Cardiac fibroblast (primary cell): ENCODE data around the gene RCOR3.

Source experiments
- DNase-seq, 2 donors: peaks; one replicate each; pipeline versions ENCODE4 v3.0.0 to v3.0.0-alpha.2; 2010; ENCODE audit warnings: low read depth in 2 of 2
- H3K4me3 ChIP-seq, 2 donors: replicated peaks in 1 of 2; 1 replicate in 1 of 2; 2 replicates in 1 of 2; pipeline ENCODE4 v1.5.1; 2011; ENCODE audit warnings: low read depth in 2 of 2, low read length in 2 of 2, mild to moderate bottlenecking in 2 of 2, moderate library complexity in 1 of 2
- TF ChIP-seq, protein P1 (sequence below): IDR thresholded peaks from one replicate; pipeline ENCODE4 v1.5.1; 2011; ENCODE audit warnings: low read depth, mild to moderate bottlenecking, low read length, inconsistent platforms

The RCOR3 gene

DNA sequence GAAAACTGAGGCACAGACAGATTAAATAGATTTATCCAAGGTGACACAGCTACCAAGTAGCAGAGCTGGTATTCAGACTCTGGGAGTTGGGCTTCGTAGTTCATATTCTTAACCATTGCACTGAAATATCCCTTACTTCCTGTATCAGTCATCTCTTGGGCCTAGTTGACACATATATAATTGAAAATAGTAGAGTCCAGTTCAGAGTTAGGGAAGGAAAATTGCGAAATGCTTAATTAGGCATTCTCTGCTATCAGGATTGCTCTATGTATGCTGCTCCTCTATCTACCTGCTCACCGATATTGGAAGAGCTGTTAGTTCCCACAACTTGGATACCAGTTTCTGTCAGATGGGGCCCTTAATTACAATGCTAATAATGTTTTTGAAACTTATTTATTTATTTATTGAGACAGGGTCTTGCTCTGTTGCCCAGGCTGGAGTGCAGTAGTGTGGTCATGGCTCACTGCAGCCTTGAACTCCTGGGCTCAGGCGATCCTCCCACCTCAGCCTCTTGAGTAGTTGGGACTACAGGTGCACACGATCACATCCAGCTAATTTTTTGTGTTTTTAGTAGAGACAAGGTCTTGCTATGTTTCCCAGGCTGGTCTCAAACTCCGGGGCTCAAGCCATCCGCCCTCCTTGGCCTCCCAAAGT is 8.2 kb downstream of the RCOR3 start:
- DNase-seq = no peak
- no peak overlapping the region for H3K4me3 ChIP-seq
- TF ChIP-seq, protein P1, sequence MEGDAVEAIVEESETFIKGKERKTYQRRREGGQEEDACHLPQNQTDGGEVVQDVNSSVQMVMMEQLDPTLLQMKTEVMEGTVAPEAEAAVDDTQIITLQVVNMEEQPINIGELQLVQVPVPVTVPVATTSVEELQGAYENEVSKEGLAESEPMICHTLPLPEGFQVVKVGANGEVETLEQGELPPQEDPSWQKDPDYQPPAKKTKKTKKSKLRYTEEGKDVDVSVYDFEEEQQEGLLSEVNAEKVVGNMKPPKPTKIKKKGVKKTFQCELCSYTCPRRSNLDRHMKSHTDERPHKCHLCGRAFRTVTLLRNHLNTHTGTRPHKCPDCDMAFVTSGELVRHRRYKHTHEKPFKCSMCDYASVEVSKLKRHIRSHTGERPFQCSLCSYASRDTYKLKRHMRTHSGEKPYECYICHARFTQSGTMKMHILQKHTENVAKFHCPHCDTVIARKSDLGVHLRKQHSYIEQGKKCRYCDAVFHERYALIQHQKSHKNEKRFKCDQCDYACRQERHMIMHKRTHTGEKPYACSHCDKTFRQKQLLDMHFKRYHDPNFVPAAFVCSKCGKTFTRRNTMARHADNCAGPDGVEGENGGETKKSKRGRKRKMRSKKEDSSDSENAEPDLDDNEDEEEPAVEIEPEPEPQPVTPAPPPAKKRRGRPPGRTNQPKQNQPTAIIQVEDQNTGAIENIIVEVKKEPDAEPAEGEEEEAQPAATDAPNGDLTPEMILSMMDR = no peak

DNA sequence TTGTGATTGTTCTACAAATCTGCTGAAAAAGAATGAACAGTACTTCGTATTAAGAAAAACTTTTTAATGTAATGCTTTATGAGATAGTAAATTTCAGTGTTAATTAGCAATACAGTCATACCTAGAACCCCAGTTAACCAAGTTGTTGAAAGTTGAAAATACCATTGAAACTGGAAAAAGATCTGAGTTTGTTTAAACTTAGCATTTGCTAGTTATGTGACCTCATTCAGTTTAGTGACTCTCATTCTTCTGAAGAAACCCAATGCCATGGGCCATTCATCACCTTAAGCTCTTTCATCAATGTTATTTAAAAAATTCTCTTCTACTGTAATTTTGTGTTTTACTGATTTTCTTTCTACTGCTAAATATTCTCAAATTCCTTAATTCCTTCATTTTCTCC is 20.2 kb downstream of the RCOR3 start:
- no peak overlapping the region for H3K4me3 ChIP-seq
- no peak for DNase-seq
- TF ChIP-seq, protein P1 = no peak

DNA sequence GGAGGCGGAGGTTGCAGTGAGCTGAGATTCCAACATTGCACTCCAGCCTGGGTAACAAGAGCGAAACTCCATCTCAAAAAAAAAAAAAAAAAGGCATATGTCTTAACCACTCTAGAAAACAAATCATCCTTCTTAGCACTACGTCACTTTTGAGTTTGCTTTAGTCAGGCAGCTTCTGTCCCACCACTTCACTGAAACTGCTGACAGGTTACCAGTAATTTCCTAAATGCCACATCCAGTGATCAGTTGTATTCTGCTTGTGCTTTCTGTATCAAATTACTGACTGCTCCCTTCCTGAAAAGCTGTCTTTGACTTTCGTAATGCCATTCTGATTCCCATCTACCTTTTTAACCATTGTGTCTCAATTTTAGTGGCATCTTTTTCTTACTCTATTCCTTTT is 21.7 kb downstream of the RCOR3 start:
- no peak overlapping the region for H3K4me3 ChIP-seq
- TF ChIP-seq, protein P1 = no peak
- DNase-seq = no peak

DNA sequence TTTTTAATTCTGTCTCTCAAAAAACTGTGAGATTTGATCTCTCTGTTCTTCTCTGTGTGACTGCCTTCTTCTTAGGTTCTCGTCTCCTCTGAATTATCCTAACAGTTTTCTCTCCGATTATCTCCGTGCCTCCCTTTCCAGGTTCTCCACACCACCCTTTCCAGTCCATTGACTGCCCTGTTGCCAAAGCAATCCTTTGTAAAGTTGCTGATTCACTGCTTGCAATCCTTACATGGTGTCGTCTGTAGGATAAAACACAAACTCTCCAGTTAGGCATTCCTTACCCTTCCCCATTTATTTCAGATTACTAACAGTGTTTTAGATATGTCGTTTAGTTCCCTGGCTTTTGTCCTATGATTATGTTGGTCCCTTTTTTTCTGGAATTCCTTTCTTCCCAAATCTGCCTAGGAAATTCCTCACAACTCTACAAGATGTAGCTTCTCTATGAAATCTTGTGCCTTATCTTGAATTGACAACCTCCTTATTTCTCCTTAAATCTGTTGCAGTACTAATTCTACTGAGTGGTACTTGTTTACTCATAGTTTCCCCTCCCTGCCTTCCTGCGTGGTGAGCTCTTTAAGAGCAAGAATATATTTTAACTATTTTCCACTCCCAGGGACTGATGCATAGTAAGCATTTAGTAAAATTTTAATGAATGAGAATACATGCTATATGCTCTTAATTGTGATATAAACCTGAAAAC is 22.3 kb downstream of the RCOR3 start:
- peak; percentile 25 to 44 for DNase-seq
- TF ChIP-seq, protein P1 = no peak
- H3K4me3 ChIP-seq = no peak overlapping the region

DNA sequence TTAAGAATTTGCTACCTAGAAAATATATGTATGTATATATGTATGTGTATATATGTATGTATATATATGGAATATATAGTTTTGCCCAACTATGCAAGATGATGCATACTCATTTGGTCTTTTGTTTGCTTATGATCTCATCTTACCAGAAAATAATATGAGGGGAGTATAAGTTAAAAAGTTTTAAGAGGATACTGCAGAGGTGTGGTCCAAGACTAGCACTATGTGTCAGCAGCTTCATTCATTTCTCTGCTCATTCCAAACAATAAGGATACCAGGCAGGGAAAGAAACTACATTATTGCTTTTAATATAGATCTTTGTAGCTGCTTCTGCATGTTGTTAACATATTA is 22.8 kb downstream of the RCOR3 start:
- DNase-seq = no peak
- TF ChIP-seq, protein P1 = no peak
- no peak overlapping the region for H3K4me3 ChIP-seq

DNA sequence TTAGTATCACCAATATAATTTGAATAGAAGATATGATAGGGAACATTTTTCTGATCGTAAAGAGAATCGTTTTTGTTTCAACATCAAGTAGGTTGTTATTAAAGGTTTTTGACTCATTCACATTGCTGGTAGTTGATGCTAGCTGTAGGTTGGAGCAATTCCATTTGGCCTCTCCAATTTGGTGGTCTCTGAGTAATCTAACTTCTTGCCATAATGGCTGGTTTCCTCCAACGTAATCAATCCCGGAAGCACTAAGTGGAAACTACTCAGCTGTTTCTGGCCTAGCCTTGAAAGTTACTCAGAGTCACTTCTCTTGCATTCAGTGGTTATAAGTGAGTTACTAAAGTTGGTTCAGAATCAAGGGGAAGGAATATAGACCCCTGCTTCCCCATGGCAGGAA is 26.0 kb downstream of the RCOR3 start:
- H3K4me3 ChIP-seq = no peak overlapping the region
- TF ChIP-seq, protein P1 = no peak
- peak; percentile 16 to 25 for DNase-seq

DNA sequence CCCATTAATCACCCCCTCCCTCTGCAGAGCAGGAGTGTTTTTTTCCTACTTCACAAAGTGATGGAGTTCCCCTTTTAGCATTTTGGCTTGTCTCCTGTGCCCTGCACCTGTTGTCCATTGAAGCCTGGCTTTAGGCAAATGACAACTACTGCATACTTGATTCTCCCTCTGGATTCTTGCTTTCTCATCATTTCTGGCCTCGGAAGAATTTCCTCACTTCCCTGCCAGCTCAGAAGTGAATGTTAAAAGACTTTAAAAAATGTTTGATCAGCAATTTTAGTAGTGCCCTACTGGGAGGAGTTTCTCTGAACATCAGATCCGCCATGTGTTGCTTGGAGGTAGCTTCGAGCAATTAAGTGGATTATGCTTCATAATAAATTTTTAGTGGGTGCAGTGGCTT is 28.1 kb downstream of the RCOR3 start:
- TF ChIP-seq, protein P1 = no peak
- no peak for DNase-seq
- no peak overlapping the region for H3K4me3 ChIP-seq
